ENCODE data around the gene IFIH1.

GRCh38 chr2:162330881-162331280, 12.4 kb upstream of the IFIH1 start:
- TF ChIP-seq CTCF (IDR thresholded peaks at IDR 0.05) (no peak), POLR2AphosphoS5 (IDR thresholded peaks at IDR 0.05; ENCODE audit: insufficient read depth in 1 of 2, low read depth in 1 of 2) (no peak)

Data from vagina (tissue), 2 donors.